OCI-LY7 (cell line): ENCODE measurements around the gene CLASP2.

ENCODE experiments used
- CTCF ChIP-seq: fragments of 200-600 bp; sonication (generic); conservative IDR thresholded peaks from 2 replicates; pipeline ENCODE4 v1.5.1; 2014; ENCODE audit warnings: mild to moderate bottlenecking, antibody characterized with exemption, low read length, moderate library complexity, mixed read lengths
- EZH2phosphoT487 ChIP-seq: fragments of 200-600 bp; sonication (generic); IDR thresholded peaks from 2 replicates; pipeline ENCODE4 v1.6.1; 2018; ENCODE audit warnings: low read depth, borderline replicate concordance, mild to moderate bottlenecking, mixed run types, antibody characterized with exemption, low read length, moderate library complexity, mixed read lengths

DNA sequence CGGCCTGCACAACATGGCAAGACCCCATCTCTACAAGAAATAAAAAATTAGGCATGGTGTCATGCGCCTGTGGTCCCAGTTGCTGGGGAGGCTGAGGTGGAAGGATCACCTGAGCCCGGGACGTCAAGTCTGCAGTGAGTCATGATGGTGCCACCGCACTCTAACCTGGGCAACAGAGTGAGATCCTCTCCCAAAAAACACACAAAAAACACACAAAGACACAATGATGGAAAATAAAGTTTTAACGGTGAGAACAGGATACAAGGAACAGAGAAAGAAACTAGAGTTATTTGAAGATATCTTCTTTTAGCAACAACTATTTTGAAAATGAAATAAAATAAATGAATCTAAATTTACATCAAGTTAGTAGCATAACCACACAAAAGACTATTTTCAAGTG lies 12.0 kb downstream of the CLASP2 start:
- TF ChIP-seq CTCF, result no peak
- no peak for TF ChIP-seq EZH2phosphoT487
